OCI-LY7 (cell line): ENCODE data around the gene SDK2. TPM values are rescaled to one million over a fixed set of nuclear protein-coding genes. Genes with fewer than 3 reads are reported as not detected.

ENCODE experiments used
- BruUV-seq: library from RNA; stranded (reverse); fragments of 400-500 nt; replicated peaks from 2 replicates; lab custom pipeline; 2021; lab: Mats Ljungman, UMichigan
- CTCF ChIA-PET: fragments of 300-600 bp; sonication (Branson Sonifier 250); formaldehyde crosslinking; loops from one replicate; lab custom pipeline; 2022; ENCODE audit warnings: antibody characterized with exemption; ENCODE audit not compliant: unreplicated experiment; lab: Charles Lee
- POLR2A ChIA-PET: fragments of 300-600 bp; sonication (Branson Sonifier 250); formaldehyde crosslinking; loops from one replicate; lab custom pipeline; 2022; ENCODE audit warnings: antibody characterized with exemption; lab: Charles Lee
- DNase-seq: peaks from one replicate; pipeline ENCODE4 v3.0.0-alpha.2; 2015; ENCODE audit warnings: low spot score
- H2AFZ ChIP-seq: fragments of 200-600 bp; sonication (generic), shearing (Covaris generic); 2 replicates; pipeline ENCODE4 v1.6.1; 2014; ENCODE audit warnings: mild to moderate bottlenecking, antibody characterized with exemption, low read length, moderate library complexity
- H3K27ac ChIP-seq: fragments of 200-600 bp; sonication (generic); 2 replicates; pipeline ENCODE4 v1.5.1; 2014; ENCODE audit warnings: mixed run types, low read depth, mild to moderate bottlenecking, moderate library complexity, low read length, inconsistent platforms; ENCODE audit not compliant: poor library complexity, severe bottlenecking
- H3K36me3 ChIP-seq: fragments of 200-600 bp; sonication (generic); 2 replicates; pipeline ENCODE4 v1.6.1; 2014; ENCODE audit warnings: mild to moderate bottlenecking, antibody characterized with exemption, low read length, moderate library complexity, mixed read lengths; ENCODE audit not compliant: insufficient read depth
- H3K4me1 ChIP-seq: fragments of 200-600 bp; sonication (generic); 2 replicates; pipeline ENCODE4 v1.5.1; 2014; ENCODE audit warnings: mild to moderate bottlenecking, low read length; ENCODE audit not compliant: insufficient read depth, poor library complexity, severe bottlenecking
- H3K4me2 ChIP-seq: fragments of 200-600 bp; sonication (generic); 2 replicates; pipeline ENCODE4 v1.6.1; 2014; ENCODE audit warnings: mild to moderate bottlenecking, low read length
- H3K4me3 ChIP-seq: fragments of 200-600 bp; sonication (generic); 2 replicates; pipeline ENCODE4 v1.5.1; 2014; ENCODE audit warnings: mild to moderate bottlenecking, low read depth, low read length; ENCODE audit not compliant: poor library complexity, severe bottlenecking
- H3K79me2 ChIP-seq: fragments of 200-600 bp; sonication (generic); 2 replicates; pipeline ENCODE4 v1.6.1; 2016; ENCODE audit warnings: low read depth, mild to moderate bottlenecking, low read length, moderate library complexity, mixed read lengths; ENCODE audit not compliant: insufficient read depth
- H3K9me2 ChIP-seq: fragments of 200-600 bp; sonication (generic); 2 replicates; pipeline ENCODE4 v1.6.1; 2016; ENCODE audit warnings: mild to moderate bottlenecking, low read length, mixed read lengths; ENCODE audit not compliant: insufficient read depth
- H3K9me3 ChIP-seq: fragments of 200-600 bp; sonication (generic); 2 replicates; pipeline ENCODE4 v1.6.1; 2014; ENCODE audit warnings: mild to moderate bottlenecking, mixed run types, low read length, mixed read lengths
- H4K20me1 ChIP-seq: fragments of 200-600 bp; sonication (generic); 2 replicates; pipeline ENCODE4 v1.6.1; 2014; ENCODE audit warnings: mild to moderate bottlenecking, antibody characterized with exemption, low read length, moderate library complexity, mixed read lengths; ENCODE audit not compliant: insufficient read depth
- CTCF ChIP-seq: fragments of 200-600 bp; sonication (generic); conservative IDR thresholded peaks from 2 replicates; pipeline ENCODE4 v1.5.1; 2014; ENCODE audit warnings: mild to moderate bottlenecking, antibody characterized with exemption, low read length, moderate library complexity, mixed read lengths
- EZH2phosphoT487 ChIP-seq: fragments of 200-600 bp; sonication (generic); IDR thresholded peaks from 2 replicates; pipeline ENCODE4 v1.6.1; 2018; ENCODE audit warnings: low read depth, borderline replicate concordance, mild to moderate bottlenecking, mixed run types, antibody characterized with exemption, low read length, moderate library complexity, mixed read lengths
- intact Hi-C: fragments of 100-400 bp; cut with micrococcal nuclease; formaldehyde crosslinking; loops from one replicate; pipeline ENCODE4 v1.10.0; 2022; ENCODE audit not compliant: unreplicated experiment
- total RNA-seq, 2 experiments: library from RNA; depleted of rRNA in 1 of 2; stranded (reverse); fragments of >200 nt in 1 of 2; shearing (Covaris generic) in 1 of 2; gene quantifications; 2 replicates each; pipeline ENCODE4 v1.2.3, GENCODE V29; 2014 to 2022

Gene SDK2
- total RNA-seq, 2 experiments from 2014 or later = 0.32 to 1.8 TPM

GRCh38 chr17:73471924-73472323 is 172.3 kb downstream of the SDK2 start:
- no peaks in the 10 kb centered on the region for H3K9me3 ChIP-seq
- no peaks in the 10 kb centered on the region for H3K79me2 ChIP-seq
- H3K36me3 ChIP-seq = no peaks in the 10 kb centered on the region
- H3K4me3 ChIP-seq = no peak overlapping the region
- no peaks in the 10 kb centered on the region for H4K20me1 ChIP-seq
- TF ChIP-seq CTCF (no peak), EZH2phosphoT487 (no peak)
- no TSS peak for BruUV-seq
- H3K9me2 ChIP-seq = no peaks in the 10 kb centered on the region
- H3K27ac ChIP-seq = no peak overlapping the region
- DNase-seq = no peak
- intact Hi-C loops = no loop called here
- ChIA-PET CTCF (no interaction called here), POLR2A (no interaction called here)
- H3K4me1 ChIP-seq = peaks cover 9% of the 10 kb centered on the region
- no peak overlapping the region for H3K4me2 ChIP-seq
- H2AFZ ChIP-seq = no peak overlapping the region

- H3K27ac ChIP-seq = no peak overlapping the region
- BruUV-seq = no TSS peak
- no peaks in the 10 kb centered on the region for H4K20me1 ChIP-seq
- H3K4me2 ChIP-seq = no peak overlapping the region
- no peak overlapping the region for H2AFZ ChIP-seq
- DNase-seq = no peak
- H3K4me1 ChIP-seq = peaks cover 9% of the 10 kb centered on the region
- H3K4me3 ChIP-seq = no peak overlapping the region
- no peaks in the 10 kb centered on the region for H3K36me3 ChIP-seq
- TF ChIP-seq CTCF (no peak), EZH2phosphoT487 (no peak)
- POLR2A ChIA-PET = no interaction called here
- intact Hi-C loops = no loop called here
- H3K79me2 ChIP-seq = no peaks in the 10 kb centered on the region
- H3K9me2 ChIP-seq = no peaks in the 10 kb centered on the region
- CTCF ChIA-PET = interaction anchor here (0.6 kb wide), 2 partner anchors 92 to 476 kb away, joined by 3 to 4 read pairs; no protein-coding TSS in a partner anchor
- no peaks in the 10 kb centered on the region for H3K9me3 ChIP-seq
These were observed 173.9 kb downstream of the SDK2 start for GRCh38 chr17:73470316-73470826.

- no peaks in the 10 kb centered on the region for H3K79me2 ChIP-seq
- H3K4me2 ChIP-seq = no peak overlapping the region
- H3K27ac ChIP-seq = no peak overlapping the region
- TF ChIP-seq CTCF (no peak), EZH2phosphoT487 (no peak)
- no TSS peak for BruUV-seq
- intact Hi-C loops = no loop called here
- H3K9me3 ChIP-seq = no peaks in the 10 kb centered on the region
- H3K9me2 ChIP-seq = no peaks in the 10 kb centered on the region
- POLR2A ChIA-PET = interaction anchor here (0.7 kb wide), 1 partner anchor 798 kb away, joined by 3 read pairs; no protein-coding TSS in a partner anchor
- no peaks in the 10 kb centered on the region for H4K20me1 ChIP-seq
- CTCF ChIA-PET = no interaction called here
- H2AFZ ChIP-seq = no peak overlapping the region
- H3K4me3 ChIP-seq = no peak overlapping the region
- H3K4me1 ChIP-seq = peaks cover 9% of the 10 kb centered on the region
- no peak for DNase-seq
- H3K36me3 ChIP-seq = no peaks in the 10 kb centered on the region
These were observed 174.9 kb downstream of the SDK2 start for GRCh38 chr17:73469311-73469710.
